OCI-LY3 (cell line): ENCODE measurements around the gene SIK3.

Source experiments
- CTCF ChIP-seq: fragments of 200-600, 300-600 bp; sonication (generic); IDR thresholded peaks from 2 replicates; pipeline ENCODE4 v1.5.1; 2014; ENCODE audit warnings: antibody characterized with exemption, low read length, low read depth
- EZH2phosphoT487 ChIP-seq: fragments of 200-600 bp; shearing (Covaris generic); IDR thresholded peaks from 2 replicates; pipeline ENCODE4 v1.6.1; 2018; ENCODE audit warnings: antibody characterized with exemption, mixed run types, low read depth

GRCh38 chr11:116821050-116821918 is 276.9 kb downstream of the SIK3 start:
- TF ChIP-seq CTCF (no peak), EZH2phosphoT487 (no peak)
